ENCODE data around the gene POU2AF3.

DNA sequence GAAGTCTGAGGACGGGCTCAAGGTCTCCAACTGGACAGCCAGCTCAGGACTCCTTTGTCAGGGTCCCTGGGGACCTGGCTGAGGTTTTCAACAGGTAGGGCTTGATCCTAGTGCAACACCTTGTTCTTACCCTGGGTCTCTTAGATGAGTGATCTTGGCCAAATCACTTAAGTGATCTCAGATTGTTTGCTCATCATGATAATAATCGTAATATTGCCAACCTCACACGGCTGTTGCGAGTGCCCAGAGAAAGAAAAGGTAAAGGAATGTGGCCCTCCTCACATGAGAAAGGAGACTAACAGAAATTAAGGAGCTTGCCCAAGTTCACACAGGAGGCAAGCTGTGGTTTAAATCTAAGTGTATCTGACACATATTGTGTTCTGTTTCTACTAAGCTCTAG, 28.5 kb downstream of the POU2AF3 start:
- TF ChIP-seq CTCF (optimal IDR thresholded peaks at IDR 0.05 in 1 of 3, IDR thresholded peaks at IDR 0.05 in 1 of 3, conservative IDR thresholded peaks at IDR 0.05 in 1 of 3; ENCODE audit: extremely low read depth in 1 of 3, insufficient read depth in 2 of 3, low read length in 3 of 3) (no peak), EZH2 (IDR thresholded peaks at IDR 0.05; ENCODE audit: low read length) (no peak)

Data from keratinocyte (primary cell).